GM19099 (cell line): ENCODE data around the gene EPHA1.

ENCODE experiments used
- POLR2A ChIP-seq: IDR thresholded peaks from 3 replicates; pipeline ENCODE4 v1.6.1; 2011; ENCODE audit warnings: low read depth; ENCODE audit not compliant: insufficient read length; ENCODE audit errors: extremely low read depth

EPHA1 gene

DNA sequence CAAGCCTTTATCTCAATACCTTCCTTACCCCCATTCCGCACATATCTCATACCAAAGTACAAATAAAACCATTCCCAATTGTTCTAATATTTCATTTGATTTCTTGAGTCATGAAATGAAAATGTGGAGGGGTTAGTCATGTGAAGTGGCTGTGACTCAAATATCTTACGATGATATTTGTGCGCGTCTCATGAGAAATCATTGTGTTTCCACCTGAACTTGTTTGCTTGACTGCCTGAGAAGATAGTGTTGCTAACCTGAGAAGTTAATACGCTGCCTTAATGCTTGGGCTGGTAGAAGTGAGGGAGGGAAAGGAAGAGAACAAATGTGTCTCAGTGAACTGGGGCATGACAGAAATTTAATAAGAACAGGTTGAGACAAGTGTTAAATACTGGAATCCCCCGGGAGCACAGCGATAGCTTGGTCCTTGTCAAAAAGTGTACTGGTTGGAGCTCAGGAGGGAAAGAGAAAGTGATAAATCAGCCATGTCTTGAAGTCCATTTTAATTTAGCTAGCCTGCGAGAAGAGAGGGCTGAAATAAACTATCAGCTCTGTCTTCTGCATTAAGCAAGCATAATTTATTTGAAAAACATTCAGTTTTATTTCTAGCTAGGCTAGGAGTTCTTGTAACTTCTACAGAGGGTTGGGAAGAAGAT lies 7.2 kb upstream of the EPHA1 start:
- no peak for TF ChIP-seq POLR2A

DNA sequence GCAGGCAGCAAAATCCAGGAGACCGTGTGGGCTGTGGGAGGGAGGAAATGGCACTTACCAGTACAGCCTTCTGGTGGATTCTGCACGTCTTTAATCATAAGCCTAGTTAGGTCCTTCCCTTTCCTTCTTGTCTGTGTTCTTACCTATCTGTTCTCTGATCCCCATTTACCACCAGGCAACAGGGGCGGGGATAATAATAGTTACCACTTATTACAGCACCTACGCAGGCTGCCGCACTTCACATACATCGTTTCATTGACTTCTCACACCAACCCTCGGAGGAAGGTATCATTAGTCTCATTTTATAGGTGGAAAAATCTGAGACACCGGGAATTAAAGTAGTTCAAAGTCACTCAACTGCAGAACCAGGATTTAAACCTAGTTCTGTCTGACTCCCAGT lies 4.5 kb upstream of the EPHA1 start:
- TF ChIP-seq POLR2A: no peak

DNA sequence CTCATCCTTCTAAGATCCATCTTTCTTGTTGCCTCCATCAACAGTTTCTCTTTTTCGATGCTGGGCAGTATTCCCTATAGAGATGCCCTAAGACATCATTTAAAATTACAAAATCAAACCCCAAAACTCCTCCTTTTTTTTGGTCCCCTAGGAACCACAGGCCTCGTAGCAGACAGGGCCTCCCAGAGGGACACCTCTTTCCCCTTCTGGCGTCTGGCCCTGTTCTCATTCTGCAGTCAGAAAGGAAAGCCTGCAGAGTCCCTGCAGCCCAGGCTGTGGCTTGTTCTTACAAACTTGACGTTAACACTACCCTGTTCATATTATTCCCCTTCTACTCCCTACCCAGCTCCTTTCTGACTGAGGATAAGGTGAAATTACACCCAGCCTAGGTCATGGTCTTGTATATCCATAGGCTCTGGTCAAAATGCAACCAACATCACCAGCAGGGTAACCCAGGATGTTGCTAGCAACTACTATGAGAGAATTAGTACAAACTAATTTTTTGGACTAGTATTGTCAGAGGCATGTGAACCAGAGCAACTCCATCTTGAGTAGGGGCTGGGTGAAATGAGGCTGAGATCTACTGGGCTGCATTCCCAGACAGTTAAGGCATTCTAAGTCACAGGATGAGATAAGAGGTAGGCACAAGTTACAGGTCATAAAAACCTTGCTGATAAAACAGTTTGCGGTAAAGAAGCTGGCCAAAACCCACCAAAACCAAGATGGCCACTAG lies 3.5 kb upstream of the EPHA1 start:
- no peak for TF ChIP-seq POLR2A

DNA sequence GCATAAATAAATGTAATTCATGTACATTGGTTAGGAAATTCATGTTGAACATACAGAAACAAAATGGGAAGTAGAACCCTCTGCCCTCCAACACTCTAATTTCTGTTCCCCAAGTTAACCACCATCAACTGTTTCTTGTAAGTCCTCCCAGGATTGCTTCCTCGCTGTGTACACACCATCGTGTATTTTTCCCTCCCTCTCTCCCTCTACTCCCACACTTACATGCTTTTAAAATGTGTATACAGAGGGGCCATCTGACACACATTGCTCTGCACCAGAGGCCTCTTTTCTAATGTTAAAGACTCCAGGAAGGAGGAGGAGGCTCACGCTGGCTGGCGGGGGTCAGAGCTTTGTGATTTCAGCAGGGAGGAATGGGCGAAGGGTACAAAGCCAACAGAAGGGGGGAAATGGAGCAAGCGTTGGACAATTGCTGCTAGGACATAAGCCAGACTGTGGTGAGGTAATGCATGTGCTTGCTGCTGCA lies 1.9 kb upstream of the EPHA1 start:
- no peak for TF ChIP-seq POLR2A

DNA sequence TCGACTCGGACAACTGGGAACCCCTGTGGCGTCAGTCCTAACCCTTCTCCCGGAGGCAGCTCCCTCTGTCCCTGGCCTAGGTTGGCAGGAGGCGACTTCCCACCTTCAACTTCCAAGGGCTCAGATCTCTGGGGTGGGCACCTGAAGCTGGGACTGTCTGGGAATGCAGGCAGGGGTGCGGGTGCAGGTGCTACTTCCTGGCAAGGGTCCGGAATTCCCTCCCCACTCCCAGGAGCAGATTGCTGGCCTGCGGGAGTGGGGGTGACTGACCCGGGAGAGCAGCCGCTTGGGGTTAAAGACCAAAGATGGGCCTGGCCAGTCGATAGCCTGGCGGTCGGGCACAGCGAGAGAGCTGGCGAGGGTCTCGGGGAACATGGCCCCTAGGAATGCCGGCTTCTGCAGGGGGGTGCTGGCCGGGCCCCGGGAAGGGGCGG lies 387 bp downstream of the EPHA1 start:
- no peak for TF ChIP-seq POLR2A

DNA sequence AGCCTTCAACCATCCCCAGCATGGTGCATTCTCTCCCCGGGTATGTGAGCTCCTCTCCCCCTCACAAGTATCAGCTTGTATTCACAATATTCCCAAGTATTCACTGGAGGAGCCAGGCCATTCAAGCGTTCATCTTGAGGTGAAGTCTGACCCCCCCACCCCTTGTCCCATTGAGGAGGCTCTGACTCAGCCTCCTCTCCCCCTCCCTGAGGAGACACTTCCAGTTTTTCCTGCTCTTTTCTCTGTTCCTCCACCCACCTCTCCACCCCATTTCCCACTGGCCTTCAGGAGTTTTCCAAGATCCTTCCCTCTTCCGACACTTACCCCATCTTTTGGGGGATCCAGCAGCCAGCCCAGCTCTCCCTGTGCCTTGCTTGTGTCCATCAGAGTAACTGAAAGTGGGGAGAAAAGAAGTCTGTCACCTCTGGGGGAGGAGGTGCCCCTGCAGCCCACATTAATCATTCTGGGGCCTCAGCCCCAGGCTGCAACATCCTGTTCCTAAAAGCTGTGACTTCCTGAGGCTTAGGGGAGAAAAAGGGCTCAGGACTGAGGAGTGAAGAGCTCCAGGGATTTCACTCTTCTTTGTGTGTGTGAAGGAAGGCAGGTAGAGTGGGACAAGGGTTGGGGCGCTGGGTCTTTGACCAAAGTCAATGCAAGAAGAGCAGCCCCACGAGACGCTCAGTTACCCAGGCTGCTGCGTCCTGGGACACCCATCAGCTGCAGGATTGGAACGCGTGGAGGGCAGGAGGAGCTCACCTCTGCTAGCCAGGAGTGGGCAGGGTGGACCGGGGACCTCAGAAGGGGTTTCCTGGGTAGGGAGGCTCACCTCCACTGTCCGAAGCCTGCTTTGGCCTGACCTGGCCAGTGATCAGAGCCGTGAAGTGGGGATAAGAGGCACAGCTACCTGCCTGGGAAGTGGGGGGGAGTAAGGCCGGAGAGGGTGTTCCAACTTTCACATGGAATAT lies 1.1 kb downstream of the EPHA1 start:
- TF ChIP-seq POLR2A: no peak

DNA sequence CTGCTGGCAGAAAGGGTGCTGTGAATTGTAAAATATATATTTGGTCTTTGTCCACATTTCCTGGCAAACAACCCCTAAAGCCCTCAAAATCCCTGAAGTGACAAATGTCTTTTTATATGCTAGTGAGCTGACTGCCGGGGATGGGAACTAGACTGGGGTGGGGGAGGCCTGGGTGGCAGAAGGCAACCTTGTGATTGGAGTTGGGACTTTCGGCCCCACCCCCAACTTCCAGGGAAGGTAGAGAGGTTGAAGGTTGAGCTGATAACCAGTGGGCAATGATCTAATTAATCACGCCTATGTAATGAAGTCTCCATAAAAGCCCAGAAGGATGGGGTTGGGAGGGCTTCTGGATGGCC lies 2.7 kb downstream of the EPHA1 start:
- TF ChIP-seq POLR2A: no peak

DNA sequence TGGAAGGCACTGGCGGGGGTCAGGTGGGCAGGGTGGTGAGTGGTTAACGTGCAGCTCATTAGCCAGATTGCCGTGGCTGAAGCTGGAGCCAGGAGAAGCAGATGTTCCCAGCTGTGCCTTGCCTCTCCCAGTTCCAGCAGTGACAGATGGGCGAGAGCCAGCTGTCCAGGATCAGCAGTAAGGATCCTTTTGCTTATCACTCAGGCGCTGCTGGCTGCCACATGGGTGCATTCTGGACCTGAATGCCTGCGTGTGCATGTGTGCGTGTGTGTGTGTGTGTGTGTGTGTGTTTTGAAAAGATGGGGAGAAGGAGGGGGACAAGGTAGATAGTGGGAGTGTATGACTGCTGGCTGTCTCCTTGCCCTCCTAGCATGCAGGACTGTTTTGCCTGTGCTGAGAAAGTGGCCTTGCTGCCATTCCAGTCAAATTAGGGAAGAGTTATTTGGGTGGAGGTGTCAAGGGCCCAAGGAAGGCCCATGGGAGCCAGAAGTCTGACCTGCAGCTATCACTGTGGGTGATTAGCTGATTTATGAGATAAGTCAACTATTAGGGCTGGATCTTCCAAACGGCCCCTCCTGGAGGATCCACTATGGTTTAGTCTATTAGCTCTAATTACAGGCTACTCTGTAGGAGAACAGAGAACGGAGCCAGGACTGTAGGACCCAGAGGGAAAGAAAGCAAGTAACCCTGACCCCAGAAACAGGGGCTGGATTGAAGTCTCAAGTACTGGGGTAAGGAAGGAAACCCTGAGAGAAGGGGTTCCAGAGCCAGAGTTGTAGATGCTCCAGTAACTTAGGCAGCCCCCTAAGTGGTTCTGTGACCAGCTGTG lies 3.3 kb downstream of the EPHA1 start:
- no peak for TF ChIP-seq POLR2A

DNA sequence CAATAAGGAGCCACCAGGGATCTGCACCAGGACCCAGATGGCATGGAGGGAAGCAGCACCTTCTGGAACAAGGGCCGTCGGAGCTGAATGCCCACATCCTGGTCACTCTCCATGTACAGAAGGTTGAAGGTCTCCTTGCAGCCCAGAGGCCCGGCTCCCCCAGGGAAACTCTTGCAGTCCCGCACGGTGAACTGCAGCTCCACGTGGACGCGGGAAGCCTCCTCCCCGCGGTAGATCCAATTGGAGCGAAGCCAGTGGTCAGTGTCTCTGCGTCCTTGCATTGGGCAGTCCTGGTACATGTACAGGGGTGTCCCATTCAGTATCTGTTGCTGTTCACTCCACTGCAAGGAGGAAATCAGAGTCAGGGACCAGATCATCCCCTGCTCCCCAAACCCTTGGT lies 7.4 kb downstream of the EPHA1 start:
- no peak for TF ChIP-seq POLR2A

DNA sequence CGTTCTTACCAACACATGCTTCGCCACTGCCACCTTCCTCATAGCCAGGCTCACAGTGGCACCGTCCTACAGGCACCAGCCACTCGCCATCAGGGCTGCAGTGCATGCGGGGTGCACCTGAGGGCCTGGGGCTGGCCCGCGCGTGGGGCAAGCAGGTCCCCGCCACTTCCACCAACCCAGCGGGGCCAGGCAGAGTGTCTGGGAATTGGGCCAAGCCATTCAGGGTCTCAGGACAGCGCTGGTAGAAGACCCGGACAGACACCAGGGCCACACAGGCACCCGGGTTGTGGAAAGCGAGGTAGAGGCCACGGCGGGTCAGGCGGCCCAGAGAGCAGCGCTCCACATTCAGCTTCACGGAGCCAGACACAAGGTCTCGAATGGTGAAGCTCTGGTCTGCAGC lies 9.0 kb downstream of the EPHA1 start:
- no peak for TF ChIP-seq POLR2A

DNA sequence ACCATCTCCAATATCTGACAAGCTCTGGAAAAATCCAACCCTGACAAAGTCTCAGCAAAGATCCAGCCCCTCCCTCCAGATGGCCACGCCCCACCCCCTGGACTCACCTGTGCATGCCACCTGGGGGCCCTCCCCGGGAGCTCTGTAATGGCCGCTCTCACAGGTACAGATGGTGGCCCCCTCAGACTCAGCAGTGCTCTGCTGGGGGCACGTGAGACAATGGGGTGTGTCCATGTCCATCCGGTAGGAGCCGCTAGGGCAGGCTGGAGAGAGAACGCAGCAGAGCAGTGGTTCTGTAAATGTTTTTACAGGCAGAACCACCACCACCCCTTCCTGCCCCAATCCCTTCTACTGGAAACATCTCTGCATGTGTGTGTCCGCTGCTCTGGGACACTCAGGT lies 9.5 kb downstream of the EPHA1 start:
- no peak for TF ChIP-seq POLR2A

DNA sequence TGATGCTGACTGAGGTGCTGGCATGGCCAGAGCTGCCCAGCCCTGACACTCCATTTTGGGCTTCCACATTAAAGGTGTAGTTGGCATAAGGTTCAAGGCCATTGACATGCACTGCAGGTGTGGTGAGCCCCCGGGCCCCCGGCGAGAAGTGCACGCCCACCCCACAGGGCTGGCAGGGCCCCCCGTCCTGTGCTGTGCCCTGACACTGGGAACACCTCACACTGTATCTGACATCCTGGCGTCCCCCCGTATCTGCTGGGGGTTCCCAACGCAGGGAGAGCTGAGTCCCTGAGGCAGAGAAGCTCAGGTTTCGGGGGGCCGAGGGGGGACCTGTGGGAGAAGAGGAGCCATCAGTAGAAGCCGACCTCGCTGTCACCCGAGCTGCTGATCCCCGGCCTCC lies 10.0 kb downstream of the EPHA1 start:
- TF ChIP-seq POLR2A: no peak

DNA sequence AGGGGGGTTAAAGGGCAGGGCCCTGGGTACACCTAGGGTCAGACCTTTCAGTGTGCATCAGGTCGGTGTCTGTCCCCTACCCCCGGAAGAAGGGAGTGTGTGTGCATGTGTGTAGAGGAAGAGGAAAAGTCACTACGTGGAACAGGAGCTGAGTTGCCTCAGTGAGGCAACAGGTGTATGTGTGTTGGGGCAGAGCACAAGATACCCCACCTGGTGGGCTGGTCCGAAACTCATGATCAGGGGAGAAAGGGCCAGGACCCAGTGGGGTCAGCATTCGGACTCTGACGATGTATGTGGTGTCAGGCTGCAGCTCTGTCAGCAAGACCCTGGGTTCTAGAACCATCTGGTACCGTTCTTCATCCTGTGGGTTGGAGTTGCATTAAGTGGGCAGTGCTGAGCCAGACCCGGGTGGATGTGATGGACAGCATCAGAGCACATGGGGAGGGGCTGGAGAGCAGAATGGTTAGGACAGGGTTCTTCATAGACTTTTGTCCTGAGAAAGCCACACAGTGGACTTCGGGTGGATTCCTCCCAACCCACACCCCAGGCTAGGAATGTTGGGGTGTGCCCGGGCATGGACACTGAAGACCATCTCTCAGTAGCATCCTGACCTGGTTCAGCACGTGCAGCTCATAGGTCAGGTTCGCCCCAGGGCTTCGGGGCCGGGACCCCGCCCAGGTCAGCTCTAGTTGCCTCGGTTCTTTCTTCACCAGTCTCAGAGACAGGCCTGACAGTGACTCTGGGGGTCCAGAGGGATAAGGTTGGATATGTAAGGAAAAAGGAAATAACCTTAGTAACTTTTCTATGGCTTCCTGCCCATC lies 10.7 kb downstream of the EPHA1 start:
- no peak for TF ChIP-seq POLR2A
